ENCODE measurements around the gene SMIM29.
"Not testable (repeated sequence)": the region's sequence is repeated elsewhere in the genome, so short reads cannot be mapped to it uniquely, and the experiment has no call there.

- not testable (repeated sequence) for TF ChIP-seq POLR2AphosphoS5 (IDR thresholded peaks at IDR 0.05; ENCODE audit: low read depth); REST (IDR thresholded peaks at IDR 0.05; ENCODE audit: insufficient replicate concordance, low read depth); GABPA (IDR thresholded peaks at IDR 0.05; ENCODE audit: low read depth); SPI1 (IDR thresholded peaks at IDR 0.05; ENCODE audit: borderline replicate concordance, low read depth)
- TF ChIP-seq, protein P1, sequence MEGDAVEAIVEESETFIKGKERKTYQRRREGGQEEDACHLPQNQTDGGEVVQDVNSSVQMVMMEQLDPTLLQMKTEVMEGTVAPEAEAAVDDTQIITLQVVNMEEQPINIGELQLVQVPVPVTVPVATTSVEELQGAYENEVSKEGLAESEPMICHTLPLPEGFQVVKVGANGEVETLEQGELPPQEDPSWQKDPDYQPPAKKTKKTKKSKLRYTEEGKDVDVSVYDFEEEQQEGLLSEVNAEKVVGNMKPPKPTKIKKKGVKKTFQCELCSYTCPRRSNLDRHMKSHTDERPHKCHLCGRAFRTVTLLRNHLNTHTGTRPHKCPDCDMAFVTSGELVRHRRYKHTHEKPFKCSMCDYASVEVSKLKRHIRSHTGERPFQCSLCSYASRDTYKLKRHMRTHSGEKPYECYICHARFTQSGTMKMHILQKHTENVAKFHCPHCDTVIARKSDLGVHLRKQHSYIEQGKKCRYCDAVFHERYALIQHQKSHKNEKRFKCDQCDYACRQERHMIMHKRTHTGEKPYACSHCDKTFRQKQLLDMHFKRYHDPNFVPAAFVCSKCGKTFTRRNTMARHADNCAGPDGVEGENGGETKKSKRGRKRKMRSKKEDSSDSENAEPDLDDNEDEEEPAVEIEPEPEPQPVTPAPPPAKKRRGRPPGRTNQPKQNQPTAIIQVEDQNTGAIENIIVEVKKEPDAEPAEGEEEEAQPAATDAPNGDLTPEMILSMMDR (IDR thresholded peaks at IDR 0.05; ENCODE audit: insufficient read depth, low read length): not testable (repeated sequence)
Measured at GRCh38 chr6:34263484-34263883, 14.7 kb upstream of the SMIM29 start.

Measured in HL-60 (cell line).